SW 1271 (cell line): ENCODE data around the gene DPM2.

Experiments
- DNase-seq, 2 experiments: peaks; one replicate each; lab custom pipeline; 2025; lab: John Stamatoyannopoulos, UW

DPM2 gene

GRCh38 chr9:127898433-127899127 lies 39.1 kb downstream of the DPM2 start:
- peak in 1 of 2 experiments; percentile 40 for DNase-seq

- DNase-seq, result peak in 1 of 2 experiments; percentile 27
Observed at GRCh38 chr9:127897193-127897692, 40.4 kb downstream of the DPM2 start.

- no peak for DNase-seq
Observed at GRCh38 chr9:127896395-127897192, 41.1 kb downstream of the DPM2 start.

GRCh38 chr9:127895811-127896210 lies 41.8 kb downstream of the DPM2 start:
- no peak for DNase-seq

DNA sequence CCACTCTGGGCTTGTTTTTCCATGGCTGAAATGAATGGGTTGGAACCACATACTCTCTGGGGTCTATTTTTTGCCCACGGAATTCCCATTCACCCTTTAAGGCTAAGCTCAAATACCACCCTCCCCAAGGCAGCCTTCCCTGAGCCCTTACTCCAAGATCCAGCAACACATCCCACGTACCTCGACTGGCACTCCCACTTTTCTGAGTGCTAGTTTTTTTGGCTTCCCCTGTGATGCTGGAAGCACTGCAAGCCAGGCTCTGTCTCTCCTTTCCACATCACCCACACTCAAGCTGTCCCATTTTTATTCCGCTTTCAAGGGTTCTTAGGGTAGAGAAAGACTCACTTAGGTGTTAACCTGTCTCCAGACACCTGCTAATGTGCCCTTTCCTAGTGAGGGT lies 44.3 kb downstream of the DPM2 start:
- no peak for DNase-seq

DNA sequence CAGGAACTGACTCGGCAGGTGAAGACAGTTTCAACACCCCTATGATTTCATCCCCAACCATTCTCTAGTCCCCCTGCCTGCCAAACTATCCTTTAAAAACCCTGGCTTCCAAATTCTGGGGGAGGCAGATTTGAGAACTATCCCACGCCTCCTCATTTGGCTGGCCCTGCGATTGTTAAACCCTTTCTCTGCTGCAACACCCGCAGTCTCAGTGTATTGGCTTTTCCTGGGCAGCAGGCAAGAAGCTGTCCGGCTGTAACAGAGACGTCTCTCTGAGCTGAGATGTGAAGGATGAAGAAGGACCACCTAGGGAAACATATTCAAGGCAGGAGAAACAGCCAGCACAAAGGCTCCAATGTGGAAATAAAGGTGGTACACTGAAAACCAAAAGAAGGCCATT lies 44.8 kb downstream of the DPM2 start:
- no peak for DNase-seq

DNA sequence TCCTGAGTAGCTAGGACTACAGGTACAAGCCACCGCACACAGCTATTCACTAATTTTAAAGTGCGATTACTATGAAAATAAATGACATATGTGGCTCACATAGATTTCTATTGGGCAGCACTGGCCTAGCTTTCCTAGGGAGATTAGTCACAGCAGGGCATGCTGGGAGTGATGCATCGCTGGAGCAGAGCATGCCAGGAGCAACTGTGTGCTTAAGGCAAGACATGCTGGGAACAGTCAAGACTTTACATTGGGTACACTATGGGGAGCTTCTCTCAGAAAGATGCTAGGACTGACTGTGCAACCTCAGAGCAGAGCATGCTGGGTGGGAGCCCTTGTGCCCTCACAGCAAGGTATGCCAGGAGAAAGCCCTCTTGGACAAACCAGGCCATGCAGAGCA lies 47.6 kb downstream of the DPM2 start:
- DNase-seq, result no peak

GRCh38 chr9:127887792-127888191 lies 49.9 kb downstream of the DPM2 start:
- DNase-seq, result peak in 1 of 2 experiments; percentile 24

- no peak for DNase-seq
Observed at GRCh38 chr9:127886401-127886972, 51.2 kb downstream of the DPM2 start.

DNA sequence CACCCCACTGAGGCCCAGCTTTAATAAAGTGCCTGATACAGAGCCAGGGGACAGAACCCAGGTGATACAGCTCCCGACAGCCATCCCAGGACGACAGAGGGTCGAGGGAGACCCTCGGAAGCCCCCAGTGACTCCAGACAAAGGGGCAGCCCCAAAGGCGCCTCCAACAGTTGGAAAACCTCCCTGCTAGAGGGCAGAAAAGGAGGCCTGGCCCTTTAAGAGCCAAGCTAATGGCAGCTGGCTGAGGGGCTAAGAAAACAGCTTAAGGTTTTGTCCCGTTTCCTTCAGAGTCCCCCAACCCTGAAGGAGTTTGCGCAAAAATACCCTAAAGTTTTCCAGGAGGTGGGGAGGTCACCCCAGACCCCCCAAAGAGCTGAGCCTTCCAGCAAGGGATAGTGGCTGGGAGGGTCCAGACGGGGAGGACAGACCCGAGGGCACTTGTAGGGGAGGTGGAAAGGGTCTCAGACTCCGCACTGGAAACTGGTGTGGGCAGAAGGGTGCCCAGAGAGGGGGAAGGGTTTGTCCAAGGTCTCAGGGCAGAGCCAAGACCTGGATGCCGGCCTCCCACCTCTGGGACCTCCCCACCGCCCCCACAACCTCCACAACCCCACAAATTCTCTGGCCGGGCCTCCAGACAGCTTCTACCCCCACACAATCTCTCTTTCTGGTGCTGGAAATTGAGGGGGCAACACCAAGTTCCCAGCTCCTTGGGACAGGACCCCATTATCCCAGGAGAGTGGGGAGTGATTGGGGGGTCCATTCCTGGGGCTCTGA lies 52.0 kb downstream of the DPM2 start:
- DNase-seq, result no peak
